Cortex of kidney (tissue), 1 donor: ENCODE data around the gene TMEM183A.

Experiments
- DNase-seq: peaks from one replicate; lab custom pipeline; 2025; lab: John Stamatoyannopoulos, UW

TMEM183A gene

DNA sequence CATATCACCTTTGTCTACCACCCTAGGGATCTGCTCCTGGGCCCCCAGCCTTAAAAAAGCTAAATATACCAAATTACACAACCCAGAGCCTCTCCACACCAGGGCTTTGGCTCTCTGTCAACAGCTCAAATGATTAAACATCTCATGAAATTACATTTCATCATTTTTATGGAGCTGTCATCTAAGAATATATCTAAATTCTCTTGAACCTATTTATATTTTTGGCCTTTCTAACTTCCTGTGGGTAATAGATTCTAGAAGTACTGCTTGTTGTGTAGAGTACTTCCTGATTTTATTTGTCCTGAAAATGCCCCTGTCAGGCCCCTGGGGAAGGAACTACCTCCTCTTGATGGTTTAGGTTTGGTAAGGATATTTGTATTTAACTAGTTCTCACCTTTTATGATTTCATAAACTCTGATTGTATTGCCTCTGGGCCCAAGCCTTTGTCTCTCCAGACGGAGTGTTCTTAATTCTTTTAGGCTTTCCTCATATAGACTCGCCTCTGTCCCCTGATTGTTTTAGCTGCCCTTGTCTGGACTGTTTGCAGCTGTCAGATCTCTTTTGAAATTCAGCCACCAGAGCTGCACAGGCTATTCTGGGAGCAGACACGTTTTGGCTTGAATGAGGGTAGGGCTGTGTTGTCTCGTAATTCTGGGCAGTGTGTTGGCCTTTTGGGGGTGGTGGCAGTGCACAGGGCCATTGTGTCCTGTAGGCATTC lies 62.0 kb downstream of the TMEM183A start:
- DNase-seq: no peak

DNA sequence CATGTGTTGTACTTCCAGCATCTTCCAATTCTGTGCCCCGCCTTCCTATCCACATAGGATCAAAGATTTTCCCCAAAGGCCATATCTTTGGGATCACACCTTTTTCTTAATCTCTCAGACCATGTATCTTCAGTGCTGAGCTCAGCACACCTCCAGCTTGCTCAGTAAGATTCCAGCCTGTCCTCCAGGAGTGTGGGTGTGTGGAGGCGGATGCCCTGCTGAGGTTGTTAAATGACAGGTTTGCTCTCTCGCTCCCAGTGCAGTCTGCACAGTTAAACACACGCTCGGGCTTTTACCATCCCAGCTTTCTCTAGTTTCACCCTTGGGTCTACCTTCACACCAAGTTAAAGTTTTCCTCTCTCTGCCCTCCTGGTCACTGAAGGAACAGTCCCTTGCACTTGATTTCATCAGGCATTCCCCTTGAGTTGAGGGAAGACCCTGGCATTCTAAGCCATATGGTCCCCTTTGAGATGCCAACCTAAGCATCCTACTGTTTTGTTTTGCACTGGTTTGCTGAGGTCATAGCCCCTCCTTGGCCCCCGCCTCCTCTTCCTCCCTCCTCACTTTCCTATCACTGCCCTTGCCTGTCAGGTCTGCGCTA lies 64.9 kb downstream of the TMEM183A start:
- DNase-seq: no peak

DNA sequence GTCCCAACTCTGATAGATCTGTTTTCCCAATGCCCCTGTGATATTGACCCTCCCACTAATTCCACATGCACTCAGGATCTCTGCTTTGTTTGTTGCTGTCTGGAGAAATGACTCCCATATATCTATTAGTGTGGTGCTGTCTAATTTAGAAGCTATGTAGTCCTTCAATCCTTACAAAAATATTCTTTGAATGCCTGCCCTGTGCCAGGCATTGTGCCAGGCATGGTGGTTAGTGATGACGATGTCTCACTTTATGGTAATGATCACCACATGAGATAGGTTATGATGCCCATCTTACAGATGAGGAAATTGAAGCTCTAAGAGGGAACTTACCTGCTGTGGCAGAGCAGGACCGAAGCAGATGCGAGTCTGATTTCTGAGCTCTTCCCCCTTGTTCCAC lies 65.7 kb downstream of the TMEM183A start:
- no peak for DNase-seq

DNA sequence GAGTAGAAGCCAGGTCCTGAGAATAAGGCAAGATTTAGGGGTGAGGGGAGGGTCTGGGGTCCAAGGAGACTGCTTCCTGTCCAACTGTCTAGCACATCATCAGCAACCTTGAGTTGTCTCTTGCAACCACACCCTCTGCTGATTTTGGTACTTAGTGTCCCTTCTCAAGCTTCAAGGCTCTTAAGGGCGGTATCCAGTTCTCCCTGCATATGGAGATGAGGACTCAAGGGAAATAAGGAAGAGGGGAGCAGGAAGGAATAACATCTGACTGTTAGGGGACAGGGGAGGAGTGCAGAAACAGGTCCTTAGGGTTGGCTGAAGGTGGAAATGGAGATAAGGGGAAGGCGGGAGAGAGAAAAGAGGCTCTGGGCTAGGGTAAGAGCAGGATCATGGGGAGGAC lies 66.3 kb downstream of the TMEM183A start:
- no peak for DNase-seq
